A549 (cell line): ENCODE data around the gene CAMK4.

Experiments
- CEBPB ChIP-seq, 2 experiments: fragments of >200 bp in 1 of 2; sonication (Bioruptor Twin) in 1 of 2; formaldehyde crosslinking in 1 of 2; IDR thresholded peaks; 2 replicates each; pipeline ENCODE4 v1.6.1; 2012 to 2016
- CHD2 ChIP-seq: fragments of 150-350 bp; IDR thresholded peaks from 2 replicates; pipeline ENCODE4 v1.6.1; 2014; ENCODE audit warnings: low read length; ENCODE audit not compliant: partially characterized antibody
- KDM5A ChIP-seq: fragments of 200-600 bp; sonication (generic); IDR thresholded peaks from 2 replicates; pipeline ENCODE4 v1.6.1; 2016; ENCODE audit warnings: antibody characterized with exemption, mild to moderate bottlenecking
- MAZ ChIP-seq: fragments of 150-350 bp; IDR thresholded peaks from 2 replicates; pipeline ENCODE4 v1.6.1; 2014; ENCODE audit warnings: antibody characterized with exemption, low read depth, low read length, borderline replicate concordance
- POLR2A ChIP-seq: IDR thresholded peaks from 2 replicates; pipeline ENCODE4 v1.6.1; 2012; ENCODE audit warnings: mild to moderate bottlenecking, low read length
- POLR2AphosphoS2 ChIP-seq: conservative IDR thresholded peaks from 2 replicates; pipeline ENCODE4 v1.6.1; 2012; ENCODE audit warnings: low read length, improper control_type of control experiment, inconsistent platforms
- RARB ChIP-seq: fragments of 250-450 bp; sonication (Bioruptor Pico); IDR thresholded peaks from 2 replicates; pipeline ENCODE4 v1.8.0; 2021; ENCODE audit warnings: mild to moderate bottlenecking, moderate library complexity
- RCOR1 ChIP-seq: fragments of 150-350 bp; IDR thresholded peaks from 2 replicates; pipeline ENCODE4 v1.6.1; 2014; ENCODE audit warnings: antibody characterized with exemption, low read length, low read depth
- RFX5 ChIP-seq: fragments of 450-650 bp; IDR thresholded peaks from 2 replicates; pipeline ENCODE4 v1.7.1; 2014; ENCODE audit warnings: antibody characterized with exemption, mild to moderate bottlenecking, moderate library complexity
- SREBF2 ChIP-seq: fragments of 450-650 bp; IDR thresholded peaks from 2 replicates; pipeline ENCODE4 v1.6.1; 2014; ENCODE audit warnings: mild to moderate bottlenecking, moderate library complexity
- TF ChIP-seq, protein P1 (sequence below): fragments of >200 bp; sonication (Bioruptor Twin); formaldehyde crosslinking; IDR thresholded peaks from 3 replicates; pipeline ENCODE4 v1.5.1; 2016
- TF ChIP-seq, protein P2 (sequence below): fragments of 200-600 bp; sonication (generic); IDR thresholded peaks from 2 replicates; pipeline ENCODE4 v1.6.1; 2016; ENCODE audit warnings: antibody characterized with exemption, mild to moderate bottlenecking, moderate library complexity
- TF ChIP-seq, protein P3 (sequence below): fragments of 250-450 bp; sonication (Bioruptor Pico); IDR thresholded peaks from 2 replicates; pipeline ENCODE4 v1.5.0; 2021; ENCODE audit warnings: mild to moderate bottlenecking, moderate library complexity, borderline replicate concordance
- TF ChIP-seq, protein P4 (sequence below): IDR thresholded peaks from 2 replicates; pipeline ENCODE4 v1.6.1; 2012; ENCODE audit warnings: low read depth, borderline replicate concordance

GRCh38 chr5:111259636-111260035 lies 35.5 kb downstream of the CAMK4 start:
- TF ChIP-seq, protein P1, sequence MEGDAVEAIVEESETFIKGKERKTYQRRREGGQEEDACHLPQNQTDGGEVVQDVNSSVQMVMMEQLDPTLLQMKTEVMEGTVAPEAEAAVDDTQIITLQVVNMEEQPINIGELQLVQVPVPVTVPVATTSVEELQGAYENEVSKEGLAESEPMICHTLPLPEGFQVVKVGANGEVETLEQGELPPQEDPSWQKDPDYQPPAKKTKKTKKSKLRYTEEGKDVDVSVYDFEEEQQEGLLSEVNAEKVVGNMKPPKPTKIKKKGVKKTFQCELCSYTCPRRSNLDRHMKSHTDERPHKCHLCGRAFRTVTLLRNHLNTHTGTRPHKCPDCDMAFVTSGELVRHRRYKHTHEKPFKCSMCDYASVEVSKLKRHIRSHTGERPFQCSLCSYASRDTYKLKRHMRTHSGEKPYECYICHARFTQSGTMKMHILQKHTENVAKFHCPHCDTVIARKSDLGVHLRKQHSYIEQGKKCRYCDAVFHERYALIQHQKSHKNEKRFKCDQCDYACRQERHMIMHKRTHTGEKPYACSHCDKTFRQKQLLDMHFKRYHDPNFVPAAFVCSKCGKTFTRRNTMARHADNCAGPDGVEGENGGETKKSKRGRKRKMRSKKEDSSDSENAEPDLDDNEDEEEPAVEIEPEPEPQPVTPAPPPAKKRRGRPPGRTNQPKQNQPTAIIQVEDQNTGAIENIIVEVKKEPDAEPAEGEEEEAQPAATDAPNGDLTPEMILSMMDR = no peak
- no peak for TF ChIP-seq CEBPB (IDR thresholded peaks at IDR 0.05)
- TF ChIP-seq SREBF2 = no peak
- no peak for TF ChIP-seq POLR2AphosphoS2
- TF ChIP-seq MAZ = no peak
- no peak for TF ChIP-seq RFX5
- no peak for TF ChIP-seq RARB (CRISPR knock-in tag)
- TF ChIP-seq CHD2 = no peak
- no peak for TF ChIP-seq KDM5A
- TF ChIP-seq POLR2A = no peak
- TF ChIP-seq, protein P2, sequence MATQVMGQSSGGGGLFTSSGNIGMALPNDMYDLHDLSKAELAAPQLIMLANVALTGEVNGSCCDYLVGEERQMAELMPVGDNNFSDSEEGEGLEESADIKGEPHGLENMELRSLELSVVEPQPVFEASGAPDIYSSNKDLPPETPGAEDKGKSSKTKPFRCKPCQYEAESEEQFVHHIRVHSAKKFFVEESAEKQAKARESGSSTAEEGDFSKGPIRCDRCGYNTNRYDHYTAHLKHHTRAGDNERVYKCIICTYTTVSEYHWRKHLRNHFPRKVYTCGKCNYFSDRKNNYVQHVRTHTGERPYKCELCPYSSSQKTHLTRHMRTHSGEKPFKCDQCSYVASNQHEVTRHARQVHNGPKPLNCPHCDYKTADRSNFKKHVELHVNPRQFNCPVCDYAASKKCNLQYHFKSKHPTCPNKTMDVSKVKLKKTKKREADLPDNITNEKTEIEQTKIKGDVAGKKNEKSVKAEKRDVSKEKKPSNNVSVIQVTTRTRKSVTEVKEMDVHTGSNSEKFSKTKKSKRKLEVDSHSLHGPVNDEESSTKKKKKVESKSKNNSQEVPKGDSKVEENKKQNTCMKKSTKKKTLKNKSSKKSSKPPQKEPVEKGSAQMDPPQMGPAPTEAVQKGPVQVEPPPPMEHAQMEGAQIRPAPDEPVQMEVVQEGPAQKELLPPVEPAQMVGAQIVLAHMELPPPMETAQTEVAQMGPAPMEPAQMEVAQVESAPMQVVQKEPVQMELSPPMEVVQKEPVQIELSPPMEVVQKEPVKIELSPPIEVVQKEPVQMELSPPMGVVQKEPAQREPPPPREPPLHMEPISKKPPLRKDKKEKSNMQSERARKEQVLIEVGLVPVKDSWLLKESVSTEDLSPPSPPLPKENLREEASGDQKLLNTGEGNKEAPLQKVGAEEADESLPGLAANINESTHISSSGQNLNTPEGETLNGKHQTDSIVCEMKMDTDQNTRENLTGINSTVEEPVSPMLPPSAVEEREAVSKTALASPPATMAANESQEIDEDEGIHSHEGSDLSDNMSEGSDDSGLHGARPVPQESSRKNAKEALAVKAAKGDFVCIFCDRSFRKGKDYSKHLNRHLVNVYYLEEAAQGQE = no peak
- TF ChIP-seq, protein P3, sequence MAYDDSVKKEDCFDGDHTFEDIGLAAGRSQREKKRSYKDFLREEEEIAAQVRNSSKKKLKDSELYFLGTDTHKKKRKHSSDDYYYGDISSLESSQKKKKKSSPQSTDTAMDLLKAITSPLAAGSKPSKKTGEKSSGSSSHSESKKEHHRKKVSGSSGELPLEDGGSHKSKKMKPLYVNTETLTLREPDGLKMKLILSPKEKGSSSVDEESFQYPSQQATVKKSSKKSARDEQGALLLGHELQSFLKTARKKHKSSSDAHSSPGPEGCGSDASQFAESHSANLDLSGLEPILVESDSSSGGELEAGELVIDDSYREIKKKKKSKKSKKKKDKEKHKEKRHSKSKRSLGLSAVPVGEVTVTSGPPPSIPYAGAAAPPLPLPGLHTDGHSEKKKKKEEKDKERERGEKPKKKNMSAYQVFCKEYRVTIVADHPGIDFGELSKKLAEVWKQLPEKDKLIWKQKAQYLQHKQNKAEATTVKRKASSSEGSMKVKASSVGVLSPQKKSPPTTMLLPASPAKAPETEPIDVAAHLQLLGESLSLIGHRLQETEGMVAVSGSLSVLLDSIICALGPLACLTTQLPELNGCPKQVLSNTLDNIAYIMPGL (CRISPR knock-in tag) = no peak
- TF ChIP-seq RCOR1 = no peak
- TF ChIP-seq, protein P4, sequence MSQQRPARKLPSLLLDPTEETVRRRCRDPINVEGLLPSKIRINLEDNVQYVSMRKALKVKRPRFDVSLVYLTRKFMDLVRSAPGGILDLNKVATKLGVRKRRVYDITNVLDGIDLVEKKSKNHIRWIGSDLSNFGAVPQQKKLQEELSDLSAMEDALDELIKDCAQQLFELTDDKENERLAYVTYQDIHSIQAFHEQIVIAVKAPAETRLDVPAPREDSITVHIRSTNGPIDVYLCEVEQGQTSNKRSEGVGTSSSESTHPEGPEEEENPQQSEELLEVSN = no peak
